Stomach (tissue), 4 donors: ENCODE data around the gene SLC25A13.

Experiments used
- CTCF ChIP-seq, 7 experiments: fragments of 450-650 bp in 4 of 7; fragments of 200-600 bp in 3 of 7; sonication (generic) in 3 of 7; IDR thresholded peaks; one replicate each; pipeline ENCODE4 v1.5.1; 2016 to 2019; ENCODE audit warnings: antibody characterized with exemption in 7 of 7, control low read depth in 2 of 7, mild to moderate bottlenecking in 1 of 7
- EP300 ChIP-seq: sonication (generic); formaldehyde crosslinking; IDR thresholded peaks from one replicate; pipeline ENCODE4 v1.6.1; 2017; ENCODE audit warnings: antibody characterized with exemption
- POLR2A ChIP-seq, 4 donors: fragments of 450-650 bp; IDR thresholded peaks; one replicate each; pipeline ENCODE4 v1.6.1; 2016; ENCODE audit warnings: antibody characterized with exemption in 4 of 4, control low read depth in 2 of 4, mild to moderate bottlenecking in 1 of 4, moderate library complexity in 1 of 4
- POLR2AphosphoS5 ChIP-seq, 3 donors: sonication (generic); formaldehyde crosslinking; IDR thresholded peaks; one replicate each; pipeline ENCODE4 v1.6.1; 2016; ENCODE audit warnings: antibody characterized with exemption in 3 of 3

- TF ChIP-seq POLR2A (IDR thresholded peaks at IDR 0.05), result no peak
- TF ChIP-seq CTCF (IDR thresholded peaks at IDR 0.05), result no peak
- TF ChIP-seq POLR2AphosphoS5 (IDR thresholded peaks at IDR 0.05), result no peak
- no peak for TF ChIP-seq EP300
Observed at GRCh38 chr7:96116173-96116572, 205.7 kb downstream of the SLC25A13 start.
